Glutamatergic neuron (in vitro differentiated cells): Measurements from ENCODE around the gene DISC1. TPM values are rescaled to one million over a fixed set of nuclear protein-coding genes. Genes with fewer than 3 reads are reported as not detected.
"Not testable (repeated sequence)": the region's sequence is repeated elsewhere in the genome, so short reads cannot be mapped to it uniquely, and the experiment has no call there.

Source experiments
- DNase-seq: peaks from one replicate; pipeline ENCODE4 v3.0.0; 2022
- H3K27ac Mint-ChIP-seq: one replicate; pipeline ENCODE4 v1.8.0; 2020; ENCODE audit warnings: mild to moderate bottlenecking, mixed read lengths, inconsistent platforms; ENCODE audit not compliant: unreplicated experiment
- H3K27me3 Mint-ChIP-seq: one replicate; pipeline ENCODE4 v1.8.0; 2020; ENCODE audit warnings: mild to moderate bottlenecking, moderate library complexity, mixed read lengths, inconsistent platforms; ENCODE audit not compliant: unreplicated experiment
- H3K36me3 Mint-ChIP-seq: one replicate; pipeline ENCODE4 v1.8.0; 2020; ENCODE audit warnings: mild to moderate bottlenecking, mixed read lengths, inconsistent platforms; ENCODE audit not compliant: unreplicated experiment
- H3K4me1 Mint-ChIP-seq: one replicate; pipeline ENCODE4 v1.8.0; 2020; ENCODE audit warnings: mild to moderate bottlenecking, low read depth, mixed read lengths, inconsistent platforms; ENCODE audit not compliant: unreplicated experiment
- H3K4me3 Mint-ChIP-seq: one replicate; pipeline ENCODE4 v1.8.0; 2020; ENCODE audit warnings: mild to moderate bottlenecking, mixed read lengths, inconsistent platforms; ENCODE audit not compliant: unreplicated experiment
- H3K9me3 Mint-ChIP-seq: one replicate; pipeline ENCODE4 v1.8.0; 2020; ENCODE audit warnings: mild to moderate bottlenecking, moderate library complexity, mixed read lengths, inconsistent platforms; ENCODE audit not compliant: unreplicated experiment
- total RNA-seq: library from RNA; stranded (reverse); fragmentation: NEBNext Ultra II Directional; extraction: Animal tissue kit (Norgen Biotek cat#: 25700); gene quantifications from one replicate; pipeline ENCODE4 v1.2.1, GENCODE V29; 2021; ENCODE audit not compliant: unreplicated experiment
- TF ChIP-seq, protein P1 (sequence below): fragments of 200-600 bp; sonication (generic); IDR thresholded peaks from one replicate; pipeline ENCODE4 v1.5.0; 2021; ENCODE audit not compliant: partially characterized antibody, unreplicated experiment

DISC1 gene
- total RNA-seq, 1 donor from 2014 or later: 9.1 TPM

DNA sequence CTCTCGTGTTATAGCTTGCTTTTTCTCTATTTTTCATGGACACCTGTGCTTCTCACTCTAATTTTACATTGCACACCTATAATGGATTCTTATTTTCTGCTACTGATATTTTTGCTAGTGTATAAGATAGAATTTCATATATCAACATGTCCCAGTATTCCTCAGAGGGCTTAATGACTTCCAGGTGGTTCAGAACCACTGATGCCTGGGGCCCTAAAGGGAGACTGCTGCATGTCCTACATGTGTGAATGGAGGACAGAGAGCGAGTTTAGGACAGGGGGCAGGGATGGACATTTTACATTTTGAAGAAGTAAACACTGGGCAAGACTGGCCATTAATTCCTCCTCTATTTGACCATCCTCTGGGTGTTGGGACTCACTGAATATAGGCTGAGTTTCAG is 100.6 kb downstream of the DISC1 start:
- H3K4me1 Mint-ChIP-seq: peaks cover 15% of the 10 kb centered on the region
- no peak for DNase-seq
- TF ChIP-seq, protein P1, sequence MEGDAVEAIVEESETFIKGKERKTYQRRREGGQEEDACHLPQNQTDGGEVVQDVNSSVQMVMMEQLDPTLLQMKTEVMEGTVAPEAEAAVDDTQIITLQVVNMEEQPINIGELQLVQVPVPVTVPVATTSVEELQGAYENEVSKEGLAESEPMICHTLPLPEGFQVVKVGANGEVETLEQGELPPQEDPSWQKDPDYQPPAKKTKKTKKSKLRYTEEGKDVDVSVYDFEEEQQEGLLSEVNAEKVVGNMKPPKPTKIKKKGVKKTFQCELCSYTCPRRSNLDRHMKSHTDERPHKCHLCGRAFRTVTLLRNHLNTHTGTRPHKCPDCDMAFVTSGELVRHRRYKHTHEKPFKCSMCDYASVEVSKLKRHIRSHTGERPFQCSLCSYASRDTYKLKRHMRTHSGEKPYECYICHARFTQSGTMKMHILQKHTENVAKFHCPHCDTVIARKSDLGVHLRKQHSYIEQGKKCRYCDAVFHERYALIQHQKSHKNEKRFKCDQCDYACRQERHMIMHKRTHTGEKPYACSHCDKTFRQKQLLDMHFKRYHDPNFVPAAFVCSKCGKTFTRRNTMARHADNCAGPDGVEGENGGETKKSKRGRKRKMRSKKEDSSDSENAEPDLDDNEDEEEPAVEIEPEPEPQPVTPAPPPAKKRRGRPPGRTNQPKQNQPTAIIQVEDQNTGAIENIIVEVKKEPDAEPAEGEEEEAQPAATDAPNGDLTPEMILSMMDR: no peak
- no peak overlapping the region for H3K4me3 Mint-ChIP-seq
- H3K27me3 Mint-ChIP-seq: peaks cover 9% of the 10 kb centered on the region
- no peaks in the 10 kb centered on the region for H3K9me3 Mint-ChIP-seq
- H3K27ac Mint-ChIP-seq: no peak overlapping the region
- no peaks in the 10 kb centered on the region for H3K36me3 Mint-ChIP-seq

DNA sequence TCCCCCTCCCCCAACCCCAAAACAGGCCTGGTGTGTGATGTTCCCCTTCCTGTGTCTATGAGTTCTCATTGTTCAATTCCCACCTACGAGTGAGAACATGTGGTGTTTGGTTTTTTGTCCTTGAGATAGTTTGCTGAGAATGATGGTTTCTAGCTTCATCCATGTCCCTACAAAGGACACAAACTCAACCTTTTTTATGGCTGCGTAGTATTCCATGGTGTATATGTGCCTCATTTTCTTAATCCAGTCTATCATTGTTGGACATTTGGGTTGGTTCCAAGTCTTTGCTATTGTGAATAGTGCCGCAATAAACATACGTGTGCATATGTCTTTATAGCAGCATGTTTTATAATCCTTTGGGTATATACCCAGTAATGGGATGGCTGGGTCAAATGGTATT is 102.4 kb downstream of the DISC1 start:
- H3K9me3 Mint-ChIP-seq, H3K27ac Mint-ChIP-seq, DNase-seq, H3K36me3 Mint-ChIP-seq, H3K4me3 Mint-ChIP-seq, H3K27me3 Mint-ChIP-seq: not testable (repeated sequence)
- peaks cover 13% of the 10 kb centered on the region for H3K4me1 Mint-ChIP-seq

DNA sequence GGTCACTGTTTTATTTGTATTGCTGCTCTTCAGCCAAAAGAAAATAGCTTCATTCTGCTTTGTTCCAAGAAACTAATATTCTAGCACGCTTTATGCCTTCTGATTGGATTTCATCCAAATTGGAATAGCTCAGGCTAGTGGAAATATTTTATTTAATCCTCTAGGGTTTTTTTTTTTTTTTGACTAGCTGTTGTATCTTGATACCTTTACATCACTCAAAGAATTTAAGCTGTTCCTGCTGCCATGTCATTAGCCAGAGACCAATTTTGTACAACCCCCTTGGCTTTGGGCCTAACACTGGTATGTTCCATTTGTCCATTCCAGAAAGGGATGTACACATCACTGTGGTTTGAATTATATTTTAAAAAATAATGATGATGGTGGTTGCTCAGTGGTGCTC is 103.0 kb downstream of the DISC1 start:
- H3K4me1 Mint-ChIP-seq: peaks cover 13% of the 10 kb centered on the region
- H3K9me3 Mint-ChIP-seq: no peaks in the 10 kb centered on the region
- H3K4me3 Mint-ChIP-seq: no peak overlapping the region
- no peaks in the 10 kb centered on the region for H3K36me3 Mint-ChIP-seq
- H3K27ac Mint-ChIP-seq: no peak overlapping the region
- TF ChIP-seq, protein P1: no peak
- H3K27me3 Mint-ChIP-seq: peaks cover 7% of the 10 kb centered on the region
- no peak for DNase-seq

DNA sequence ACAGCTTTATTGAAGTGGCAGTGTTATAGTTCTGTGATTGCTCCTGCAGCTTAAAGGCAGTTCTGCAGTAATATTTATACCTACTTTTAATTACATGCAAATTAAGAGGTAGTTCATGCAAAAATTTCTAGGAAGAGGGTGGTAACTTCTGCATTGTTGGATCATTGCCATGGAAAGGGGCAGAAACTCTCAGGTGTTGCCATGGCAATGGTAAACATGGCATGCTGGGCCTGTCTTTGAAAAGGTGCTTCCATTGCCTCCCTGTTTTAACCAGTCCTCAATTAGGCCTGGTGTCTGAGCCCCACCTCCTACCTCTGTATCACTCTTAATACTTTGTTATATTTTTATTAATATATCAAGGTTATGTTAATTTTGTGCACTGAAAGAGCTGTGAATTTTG is 104.7 kb downstream of the DISC1 start:
- TF ChIP-seq, protein P1: no peak
- H3K9me3 Mint-ChIP-seq: no peaks in the 10 kb centered on the region
- H3K4me3 Mint-ChIP-seq: no peak overlapping the region
- DNase-seq: no peak
- no peaks in the 10 kb centered on the region for H3K4me1 Mint-ChIP-seq
- H3K27ac Mint-ChIP-seq: no peak overlapping the region
- no peaks in the 10 kb centered on the region for H3K36me3 Mint-ChIP-seq
- peaks cover 2% of the 10 kb centered on the region for H3K27me3 Mint-ChIP-seq

DNA sequence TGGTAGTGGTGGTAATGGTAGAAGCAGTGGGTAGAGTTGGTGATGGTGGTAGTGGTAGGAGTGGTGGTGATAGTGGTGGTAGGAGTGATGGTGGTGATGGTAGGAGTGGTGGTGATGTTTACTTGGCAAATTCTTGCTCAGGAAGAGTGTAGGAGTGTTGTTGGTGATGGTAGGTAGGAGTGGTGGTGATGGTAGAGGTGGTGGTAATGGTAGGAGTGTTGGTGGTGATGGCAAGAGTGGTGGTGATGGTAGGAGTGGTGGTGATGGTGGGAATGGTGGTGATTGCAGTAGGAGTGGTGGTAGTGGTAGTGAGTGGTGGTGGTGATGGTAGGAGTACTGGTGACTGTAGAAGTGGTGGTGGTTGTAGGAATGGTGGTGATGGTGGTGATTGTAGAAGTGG is 106.5 kb downstream of the DISC1 start:
- no peak for DNase-seq
- H3K27me3 Mint-ChIP-seq: no peaks in the 10 kb centered on the region
- no peaks in the 10 kb centered on the region for H3K36me3 Mint-ChIP-seq
- H3K4me3 Mint-ChIP-seq: no peak overlapping the region
- no peaks in the 10 kb centered on the region for H3K9me3 Mint-ChIP-seq
- TF ChIP-seq, protein P1: no peak
- H3K27ac Mint-ChIP-seq: no peak overlapping the region
- H3K4me1 Mint-ChIP-seq: no peaks in the 10 kb centered on the region

DNA sequence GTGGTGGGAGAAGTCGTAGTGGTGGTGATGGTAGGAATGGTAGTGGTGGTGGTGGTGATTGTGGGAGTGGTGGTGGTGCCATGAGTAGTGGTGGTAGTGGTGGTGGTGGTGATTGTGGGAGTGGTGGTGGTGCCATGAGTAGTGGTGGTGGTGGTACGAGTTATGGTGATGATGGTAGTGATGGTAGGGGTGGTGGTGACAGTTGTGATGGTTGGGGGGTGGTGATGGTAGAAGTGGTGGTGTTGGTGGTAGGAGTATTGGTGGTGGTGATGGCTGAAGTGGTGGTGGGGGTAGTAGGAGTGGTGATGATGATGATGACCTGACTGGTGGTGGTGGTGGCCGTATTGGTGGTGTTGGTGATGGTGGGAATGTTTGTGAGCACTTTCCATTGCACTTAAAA is 107.1 kb downstream of the DISC1 start:
- no peaks in the 10 kb centered on the region for H3K4me1 Mint-ChIP-seq
- DNase-seq: no peak
- H3K9me3 Mint-ChIP-seq: no peaks in the 10 kb centered on the region
- H3K27me3 Mint-ChIP-seq: no peaks in the 10 kb centered on the region
- no peak overlapping the region for H3K4me3 Mint-ChIP-seq
- TF ChIP-seq, protein P1: no peak
- H3K36me3 Mint-ChIP-seq: peaks cover under 1% of the 10 kb centered on the region
- H3K27ac Mint-ChIP-seq: no peak overlapping the region
